OCI-LY7 (cell line): Measurements from ENCODE around the gene TJP1. TPM values are rescaled to one million over a fixed set of nuclear protein-coding genes. Genes with fewer than 3 reads are reported as not detected.

Experiments used
- BruUV-seq: library from RNA; stranded (reverse); fragments of 400-500 nt; replicated peaks from 2 replicates; lab custom pipeline; 2021; lab: Mats Ljungman, UMichigan
- CTCF ChIA-PET: fragments of 300-600 bp; sonication (Branson Sonifier 250); formaldehyde crosslinking; loops from one replicate; lab custom pipeline; 2022; ENCODE audit warnings: antibody characterized with exemption; ENCODE audit not compliant: unreplicated experiment; lab: Charles Lee
- POLR2A ChIA-PET: fragments of 300-600 bp; sonication (Branson Sonifier 250); formaldehyde crosslinking; loops from one replicate; lab custom pipeline; 2022; ENCODE audit warnings: antibody characterized with exemption; lab: Charles Lee
- DNase-seq: peaks from one replicate; pipeline ENCODE4 v3.0.0-alpha.2; 2015; ENCODE audit warnings: low spot score
- H2AFZ ChIP-seq: fragments of 200-600 bp; sonication (generic), shearing (Covaris generic); 2 replicates; pipeline ENCODE4 v1.6.1; 2014; ENCODE audit warnings: mild to moderate bottlenecking, antibody characterized with exemption, low read length, moderate library complexity
- H3K27ac ChIP-seq: fragments of 200-600 bp; sonication (generic); 2 replicates; pipeline ENCODE4 v1.5.1; 2014; ENCODE audit warnings: mixed run types, low read depth, mild to moderate bottlenecking, moderate library complexity, low read length, inconsistent platforms; ENCODE audit not compliant: poor library complexity, severe bottlenecking
- H3K36me3 ChIP-seq: fragments of 200-600 bp; sonication (generic); 2 replicates; pipeline ENCODE4 v1.6.1; 2014; ENCODE audit warnings: mild to moderate bottlenecking, antibody characterized with exemption, low read length, moderate library complexity, mixed read lengths; ENCODE audit not compliant: insufficient read depth
- H3K4me1 ChIP-seq: fragments of 200-600 bp; sonication (generic); 2 replicates; pipeline ENCODE4 v1.5.1; 2014; ENCODE audit warnings: mild to moderate bottlenecking, low read length; ENCODE audit not compliant: insufficient read depth, poor library complexity, severe bottlenecking
- H3K4me2 ChIP-seq: fragments of 200-600 bp; sonication (generic); 2 replicates; pipeline ENCODE4 v1.6.1; 2014; ENCODE audit warnings: mild to moderate bottlenecking, low read length
- H3K4me3 ChIP-seq: fragments of 200-600 bp; sonication (generic); 2 replicates; pipeline ENCODE4 v1.5.1; 2014; ENCODE audit warnings: mild to moderate bottlenecking, low read depth, low read length; ENCODE audit not compliant: poor library complexity, severe bottlenecking
- H3K79me2 ChIP-seq: fragments of 200-600 bp; sonication (generic); 2 replicates; pipeline ENCODE4 v1.6.1; 2016; ENCODE audit warnings: low read depth, mild to moderate bottlenecking, low read length, moderate library complexity, mixed read lengths; ENCODE audit not compliant: insufficient read depth
- H3K9me2 ChIP-seq: fragments of 200-600 bp; sonication (generic); 2 replicates; pipeline ENCODE4 v1.6.1; 2016; ENCODE audit warnings: mild to moderate bottlenecking, low read length, mixed read lengths; ENCODE audit not compliant: insufficient read depth
- H3K9me3 ChIP-seq: fragments of 200-600 bp; sonication (generic); 2 replicates; pipeline ENCODE4 v1.6.1; 2014; ENCODE audit warnings: mild to moderate bottlenecking, mixed run types, low read length, mixed read lengths
- H4K20me1 ChIP-seq: fragments of 200-600 bp; sonication (generic); 2 replicates; pipeline ENCODE4 v1.6.1; 2014; ENCODE audit warnings: mild to moderate bottlenecking, antibody characterized with exemption, low read length, moderate library complexity, mixed read lengths; ENCODE audit not compliant: insufficient read depth
- CTCF ChIP-seq: fragments of 200-600 bp; sonication (generic); conservative IDR thresholded peaks from 2 replicates; pipeline ENCODE4 v1.5.1; 2014; ENCODE audit warnings: mild to moderate bottlenecking, antibody characterized with exemption, low read length, moderate library complexity, mixed read lengths
- EZH2phosphoT487 ChIP-seq: fragments of 200-600 bp; sonication (generic); IDR thresholded peaks from 2 replicates; pipeline ENCODE4 v1.6.1; 2018; ENCODE audit warnings: low read depth, borderline replicate concordance, mild to moderate bottlenecking, mixed run types, antibody characterized with exemption, low read length, moderate library complexity, mixed read lengths
- intact Hi-C: fragments of 100-400 bp; cut with micrococcal nuclease; formaldehyde crosslinking; loops from one replicate; pipeline ENCODE4 v1.10.0; 2022; ENCODE audit not compliant: unreplicated experiment
- total RNA-seq, 2 experiments: library from RNA; depleted of rRNA in 1 of 2; stranded (reverse); fragments of >200 nt in 1 of 2; shearing (Covaris generic) in 1 of 2; gene quantifications; 2 replicates each; pipeline ENCODE4 v1.2.3, GENCODE V29; 2014 to 2022

Gene TJP1
- total RNA-seq, 2 experiments from 2014 or later, result 0.19 to 0.32 TPM

- intact Hi-C loops, result no loop called here
- BruUV-seq, result no TSS peak
These were observed 136.9 kb downstream of the TJP1 start for GRCh38 chr15:29685156-29686078.

GRCh38 chr15:29682781-29683180 is 139.5 kb downstream of the TJP1 start:
- Histone ChIP-seq H3K36me3 (no peaks in the 10 kb centered on the region), H3K4me2 (no peak overlapping the region), H3K4me1 (no peaks in the 10 kb centered on the region), H3K9me2 (no peaks in the 10 kb centered on the region), H2AFZ (no peak overlapping the region), H3K4me3 (no peak overlapping the region), H3K79me2 (no peaks in the 10 kb centered on the region), H4K20me1 (no peaks in the 10 kb centered on the region), H3K9me3 (no peaks in the 10 kb centered on the region), H3K27ac (no peak overlapping the region)
- BruUV-seq, result no TSS peak
- no peak for DNase-seq
- intact Hi-C loops, result no loop called here
- CTCF ChIA-PET, result no interaction called here
- TF ChIP-seq EZH2phosphoT487, result no peak
- TF ChIP-seq CTCF, result no peak
- POLR2A ChIA-PET, result interaction anchor here (0.6 to 0.7 kb wide), 2 partner anchors 106 to 1250 kb away, joined by 3 read pairs; no protein-coding TSS in a partner anchor

More at GRCh38 chr15:29685156-29686078, 136.9 kb downstream of the TJP1 start:
- TF ChIP-seq EZH2phosphoT487 (no peak), CTCF (no peak)
- H4K20me1 ChIP-seq, result no peaks in the 10 kb centered on the region
- H3K4me1 ChIP-seq, result no peaks in the 10 kb centered on the region
- no peak overlapping the region for H2AFZ ChIP-seq
- ChIA-PET CTCF (no interaction called here), POLR2A (no interaction called here)
- no peaks in the 10 kb centered on the region for H3K9me3 ChIP-seq
- no peak overlapping the region for H3K27ac ChIP-seq
- H3K79me2 ChIP-seq, result no peaks in the 10 kb centered on the region
- H3K4me2 ChIP-seq, result no peak overlapping the region
- DNase-seq, result no peak
- H3K36me3 ChIP-seq, result no peaks in the 10 kb centered on the region
- H3K4me3 ChIP-seq, result no peak overlapping the region
- H3K9me2 ChIP-seq, result no peaks in the 10 kb centered on the region

GRCh38 chr15:29682361-29682760 is 139.9 kb downstream of the TJP1 start:
- no peaks in the 10 kb centered on the region for H3K36me3 ChIP-seq
- TF ChIP-seq CTCF, result no peak
- TF ChIP-seq EZH2phosphoT487, result no peak

More at GRCh38 chr15:29682361-29682760, 139.9 kb downstream of the TJP1 start:
- H3K4me1 ChIP-seq, result no peaks in the 10 kb centered on the region
- no peaks in the 10 kb centered on the region for H3K79me2 ChIP-seq
- no TSS peak for BruUV-seq
- ChIA-PET POLR2A (interaction anchor here (0.6 to 0.7 kb wide), 2 partner anchors 106 to 1250 kb away, joined by 3 read pairs; no protein-coding TSS in a partner anchor), CTCF (no interaction called here)
- no peaks in the 10 kb centered on the region for H4K20me1 ChIP-seq
- no peak overlapping the region for H3K4me2 ChIP-seq
- H3K9me3 ChIP-seq, result no peaks in the 10 kb centered on the region
- no peaks in the 10 kb centered on the region for H3K9me2 ChIP-seq
- H2AFZ ChIP-seq, result no peak overlapping the region
- H3K4me3 ChIP-seq, result no peak overlapping the region
- intact Hi-C loops, result no loop called here
- no peak for DNase-seq
- no peak overlapping the region for H3K27ac ChIP-seq
